Vagina (tissue), 2 donors: ENCODE data around the gene GRXCR2.

ENCODE experiments used
- POLR2A ChIP-seq, 2 donors: fragments of 450-650 bp; IDR thresholded peaks; one replicate each; pipeline ENCODE4 v1.6.1; 2017; ENCODE audit warnings: antibody characterized with exemption in 2 of 2, mild to moderate bottlenecking in 2 of 2, moderate library complexity in 2 of 2
- TF ChIP-seq, protein P1 (sequence below), 3 experiments: fragments of 450-650 bp in 2 of 3; fragments of 200-600 bp in 1 of 3; sonication (generic) in 1 of 3; IDR thresholded peaks; one replicate each; pipeline ENCODE4 v1.5.1; 2017 to 2019; ENCODE audit warnings: antibody characterized with exemption in 3 of 3, mild to moderate bottlenecking in 2 of 3, moderate library complexity in 2 of 3

DNA sequence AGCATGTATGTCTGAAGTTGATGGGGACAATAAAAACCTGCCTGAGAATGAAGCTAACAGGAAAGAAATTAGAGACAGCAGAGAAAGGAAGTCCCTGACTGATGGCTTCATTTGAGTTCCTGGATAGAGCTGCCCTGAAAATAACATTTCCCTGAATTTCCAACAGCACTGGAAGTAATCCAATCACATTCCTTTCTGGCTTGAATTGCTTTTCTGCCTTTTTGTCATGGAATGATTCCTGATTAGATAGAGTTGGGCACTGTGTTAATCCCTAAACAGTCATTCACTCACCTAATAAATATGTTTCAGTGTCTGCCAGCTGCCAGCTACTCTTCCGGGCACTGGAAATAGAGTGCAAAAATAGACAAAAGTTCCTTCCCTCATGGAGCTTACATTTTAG, 33.6 kb upstream of the GRXCR2 start:
- TF ChIP-seq, protein P1, sequence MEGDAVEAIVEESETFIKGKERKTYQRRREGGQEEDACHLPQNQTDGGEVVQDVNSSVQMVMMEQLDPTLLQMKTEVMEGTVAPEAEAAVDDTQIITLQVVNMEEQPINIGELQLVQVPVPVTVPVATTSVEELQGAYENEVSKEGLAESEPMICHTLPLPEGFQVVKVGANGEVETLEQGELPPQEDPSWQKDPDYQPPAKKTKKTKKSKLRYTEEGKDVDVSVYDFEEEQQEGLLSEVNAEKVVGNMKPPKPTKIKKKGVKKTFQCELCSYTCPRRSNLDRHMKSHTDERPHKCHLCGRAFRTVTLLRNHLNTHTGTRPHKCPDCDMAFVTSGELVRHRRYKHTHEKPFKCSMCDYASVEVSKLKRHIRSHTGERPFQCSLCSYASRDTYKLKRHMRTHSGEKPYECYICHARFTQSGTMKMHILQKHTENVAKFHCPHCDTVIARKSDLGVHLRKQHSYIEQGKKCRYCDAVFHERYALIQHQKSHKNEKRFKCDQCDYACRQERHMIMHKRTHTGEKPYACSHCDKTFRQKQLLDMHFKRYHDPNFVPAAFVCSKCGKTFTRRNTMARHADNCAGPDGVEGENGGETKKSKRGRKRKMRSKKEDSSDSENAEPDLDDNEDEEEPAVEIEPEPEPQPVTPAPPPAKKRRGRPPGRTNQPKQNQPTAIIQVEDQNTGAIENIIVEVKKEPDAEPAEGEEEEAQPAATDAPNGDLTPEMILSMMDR (IDR thresholded peaks at IDR 0.05) = no peak
- TF ChIP-seq POLR2A (IDR thresholded peaks at IDR 0.05) = no peak
